HG02759 (cell line): ENCODE measurements around the gene PXDN.

ENCODE experiments used
- ATAC-seq: cut with Tn5 transposase; IDR thresholded peaks from one replicate; pipeline ENCODE4 v1.9.1; 2021; ENCODE audit warnings: mild to moderate bottlenecking, moderate library complexity; ENCODE audit not compliant: unreplicated experiment

The PXDN gene

GRCh38 chr2:1590596-1591460 is 153.5 kb downstream of the PXDN start:
- ATAC-seq, result no peak

- ATAC-seq, result no peak
Measured at GRCh38 chr2:1588978-1589621, 155.2 kb downstream of the PXDN start.

GRCh38 chr2:1588051-1588977 is 156.0 kb downstream of the PXDN start:
- no peak for ATAC-seq

- ATAC-seq, result no peak
Measured at GRCh38 chr2:1586923-1587840, 157.1 kb downstream of the PXDN start.

GRCh38 chr2:1586251-1586922 is 157.9 kb downstream of the PXDN start:
- no peak for ATAC-seq

GRCh38 chr2:1585635-1586034 is 158.7 kb downstream of the PXDN start:
- no peak for ATAC-seq

GRCh38 chr2:1584691-1585485 is 159.4 kb downstream of the PXDN start:
- ATAC-seq, result no peak

- no peak for ATAC-seq
Measured at GRCh38 chr2:1584051-1584531, 160.2 kb downstream of the PXDN start.

GRCh38 chr2:1582891-1583341 is 161.4 kb downstream of the PXDN start:
- ATAC-seq, result no peak

GRCh38 chr2:1581965-1582625 is 162.2 kb downstream of the PXDN start:
- no peak for ATAC-seq
